K562 (cell line): Measurements from ENCODE around the gene ATP6V0C.

ENCODE experiments used
- CHD7 ChIP-seq: fragments of 200-600 bp; sonication (generic); IDR thresholded peaks from one replicate; pipeline ENCODE4 v1.6.1; 2012; ENCODE audit warnings: mild to moderate bottlenecking, low read depth, low read length, inconsistent platforms
- CTCF ChIP-seq, 3 experiments: IDR thresholded peaks in 2 of 3; conservative IDR thresholded peaks in 1 of 3; 2 replicates each; pipeline ENCODE4 v1.5.1; 2011 to 2012; ENCODE audit warnings: low read length in 3 of 3, mild to moderate bottlenecking in 3 of 3, control low read depth in 2 of 3, improper control_type of control experiment in 1 of 3, inconsistent platforms in 1 of 3, low read depth in 1 of 3, mixed read lengths in 1 of 3, moderate library complexity in 1 of 3; ENCODE audit not compliant: insufficient read depth in 2 of 3
- DNMT1 ChIP-seq: fragments of 450-650 bp; IDR thresholded peaks from 2 replicates; pipeline ENCODE4 v1.6.1; 2016; ENCODE audit warnings: antibody characterized with exemption, mild to moderate bottlenecking
- KLF13 ChIP-seq: fragments of 450-650 bp; IDR thresholded peaks from 2 replicates; pipeline ENCODE4 v1.6.1; 2016; ENCODE audit warnings: missing genetic modification characterization, low read depth, mild to moderate bottlenecking, missing compliant biosample characterization, moderate library complexity, borderline replicate concordance
- POLR2AphosphoS2 ChIP-seq: IDR thresholded peaks from 2 replicates; pipeline ENCODE4 v1.6.1; 2012; ENCODE audit warnings: low read length, improper control_type of control experiment
- SREBF2 ChIP-seq: sonication (generic); formaldehyde crosslinking; IDR thresholded peaks from 2 replicates; pipeline ENCODE4 v1.4.0; 2020; ENCODE audit warnings: mild to moderate bottlenecking, missing genetic modification reagents
- TAF1 ChIP-seq: IDR thresholded peaks from 2 replicates; pipeline ENCODE4 v1.6.1; 2011; ENCODE audit warnings: mild to moderate bottlenecking, low read length, moderate library complexity; ENCODE audit not compliant: insufficient read depth, control insufficient read depth, severe bottlenecking; ENCODE audit errors: extremely low read depth

GRCh38 chr16:2535625-2536013, 21.9 kb downstream of the ATP6V0C start:
- no peak for TF ChIP-seq CHD7
- no peak for TF ChIP-seq KLF13 (tag)
- no peak for TF ChIP-seq CTCF (IDR thresholded peaks at IDR 0.05 in 2 of 3, conservative IDR thresholded peaks at IDR 0.05 in 1 of 3; ENCODE audit: insufficient read depth in 2 of 3, low read depth in 1 of 3, low read length in 3 of 3)
- TF ChIP-seq POLR2AphosphoS2 = no peak
- no peak for TF ChIP-seq DNMT1
- TF ChIP-seq TAF1 = no peak
- TF ChIP-seq SREBF2 (CRISPR knock-in tag) = no peak
